HUDEP-2 (cell line): ENCODE measurements around the gene DOHH.
A peak's percentile ranks its signal among the peaks of the same experiment; 100 is the strongest.
"Not testable (repeated sequence)": the region's sequence is repeated elsewhere in the genome, so short reads cannot be mapped to it uniquely, and the experiment has no call there.

Source experiments
- DNase-seq, 76 experiments: peaks; one replicate each; lab custom pipeline; 2025; ENCODE audit not compliant: unreplicated experiment in 76 of 76; lab: John Stamatoyannopoulos, UW

The DOHH gene

GRCh38 chr19:3520166-3521103 lies 20.0 kb upstream of the DOHH start:
- DNase-seq = peak in 22 of 76 experiments; percentile 7 to 92 (median 65)

GRCh38 chr19:3519126-3519525 lies 18.7 kb upstream of the DOHH start:
- DNase-seq = no peak

GRCh38 chr19:3518659-3519058 lies 18.2 kb upstream of the DOHH start:
- no peak for DNase-seq

GRCh38 chr19:3518255-3518654 lies 17.8 kb upstream of the DOHH start:
- no peak for DNase-seq

- no peak for DNase-seq
These were observed 17.2 kb upstream of the DOHH start for GRCh38 chr19:3517638-3518037.

- no peak for DNase-seq
These were observed 16.3 kb upstream of the DOHH start for GRCh38 chr19:3516675-3517207.

GRCh38 chr19:3515891-3516422 lies 15.5 kb upstream of the DOHH start:
- DNase-seq = no peak

- DNase-seq = no peak
These were observed 14.5 kb upstream of the DOHH start for GRCh38 chr19:3514930-3515329.

- peak in 1 of 76 experiments; percentile 19 for DNase-seq
These were observed 13.0 kb upstream of the DOHH start for GRCh38 chr19:3513229-3514140.

- no peak for DNase-seq
These were observed 12.2 kb upstream of the DOHH start for GRCh38 chr19:3512562-3513228.

GRCh38 chr19:3511506-3512251 lies 11.2 kb upstream of the DOHH start:
- DNase-seq = no peak

GRCh38 chr19:3510727-3511126 lies 10.3 kb upstream of the DOHH start:
- DNase-seq = no peak

GRCh38 chr19:3509566-3509989 lies 9.1 kb upstream of the DOHH start:
- DNase-seq = no peak

GRCh38 chr19:3508771-3509535 lies 8.5 kb upstream of the DOHH start:
- peak in 3 of 76 experiments; percentile 15 to 40 (median 33) for DNase-seq

GRCh38 chr19:3508121-3508661 lies 7.7 kb upstream of the DOHH start:
- DNase-seq = not testable (repeated sequence)

- peak in 1 of 76 experiments; percentile 11 for DNase-seq
These were observed 7.1 kb upstream of the DOHH start for GRCh38 chr19:3507371-3508120.

- peak in 1 of 76 experiments; percentile 16 for DNase-seq
These were observed 6.2 kb upstream of the DOHH start for GRCh38 chr19:3506384-3507340.
